SH-SY5Y (cell line): Measurements from ENCODE around the gene TMEM132A.

Experiments used
- GATA2 ChIP-seq: IDR thresholded peaks from 2 replicates; pipeline ENCODE4 v1.6.1; 2011; ENCODE audit warnings: mild to moderate bottlenecking, low read depth, low read length
- GATA3 ChIP-seq: IDR thresholded peaks from 2 replicates; pipeline ENCODE4 v1.6.1; 2011; ENCODE audit warnings: low read depth, mild to moderate bottlenecking, low read length, moderate library complexity

- TF ChIP-seq GATA2 (no peak), GATA3 (no peak)
Observed at GRCh38 chr11:60910281-60910687, 14.0 kb upstream of the TMEM132A start.
